GM19467 (cell line): ENCODE data around the gene NLK.

Experiments used
- ATAC-seq: cut with Tn5 transposase; IDR thresholded peaks from one replicate; pipeline ENCODE4 v1.9.1; 2021; ENCODE audit warnings: mild to moderate bottlenecking, moderate library complexity; ENCODE audit not compliant: unreplicated experiment

Gene NLK

GRCh38 chr17:28110184-28110583 is 67.7 kb downstream of the NLK start:
- ATAC-seq, result no peak

GRCh38 chr17:28112181-28112580 is 69.7 kb downstream of the NLK start:
- ATAC-seq, result no peak

GRCh38 chr17:28112606-28113005 is 70.1 kb downstream of the NLK start:
- ATAC-seq, result no peak

GRCh38 chr17:28113269-28113668 is 70.8 kb downstream of the NLK start:
- ATAC-seq, result no peak

- ATAC-seq, result no peak
Observed at GRCh38 chr17:28115046-28115445, 72.6 kb downstream of the NLK start.

GRCh38 chr17:28117304-28117703 is 74.8 kb downstream of the NLK start:
- no peak for ATAC-seq

GRCh38 chr17:28118362-28118761 is 75.9 kb downstream of the NLK start:
- no peak for ATAC-seq

- no peak for ATAC-seq
Observed at GRCh38 chr17:28119046-28119445, 76.6 kb downstream of the NLK start.

- no peak for ATAC-seq
Observed at GRCh38 chr17:28119560-28119959, 77.1 kb downstream of the NLK start.

GRCh38 chr17:28120766-28121165 is 78.3 kb downstream of the NLK start:
- ATAC-seq, result no peak

GRCh38 chr17:28124962-28125361 is 82.5 kb downstream of the NLK start:
- ATAC-seq, result no peak

GRCh38 chr17:28125526-28126378 is 83.3 kb downstream of the NLK start:
- no peak for ATAC-seq

- no peak for ATAC-seq
Observed at GRCh38 chr17:28127196-28127595, 84.7 kb downstream of the NLK start.

GRCh38 chr17:28128779-28129178 is 86.3 kb downstream of the NLK start:
- ATAC-seq, result no peak

- no peak for ATAC-seq
Observed at GRCh38 chr17:28130472-28130871, 88.0 kb downstream of the NLK start.

GRCh38 chr17:28131599-28131998 is 89.1 kb downstream of the NLK start:
- ATAC-seq, result no peak

- ATAC-seq, result no peak
Observed at GRCh38 chr17:28133562-28133970, 91.1 kb downstream of the NLK start.

- no peak for ATAC-seq
Observed at GRCh38 chr17:28136923-28137322, 94.4 kb downstream of the NLK start.

GRCh38 chr17:28139822-28140221 is 97.3 kb downstream of the NLK start:
- ATAC-seq, result no peak

- no peak for ATAC-seq
Observed at GRCh38 chr17:28141313-28141712, 98.8 kb downstream of the NLK start.

GRCh38 chr17:28141773-28142172 is 99.3 kb downstream of the NLK start:
- no peak for ATAC-seq

- no peak for ATAC-seq
Observed at GRCh38 chr17:28142305-28142704, 99.8 kb downstream of the NLK start.

GRCh38 chr17:28144019-28144418 is 101.5 kb downstream of the NLK start:
- ATAC-seq, result no peak
